Keratinocyte (primary cell): ENCODE data around the gene COL3A1.

Source experiments
- EZH2 ChIP-seq: IDR thresholded peaks from one replicate; pipeline ENCODE4 v1.6.1; 2012; ENCODE audit warnings: inconsistent platforms, mild to moderate bottlenecking, low read length, moderate library complexity
- TF ChIP-seq, protein P1 (sequence below), 3 experiments: IDR thresholded peaks in 1 of 3; conservative IDR thresholded peaks in 1 of 3; optimal IDR thresholded peaks in 1 of 3; 2 replicates in 2 of 3; 3 replicates in 1 of 3; pipeline versions ENCODE3 to v1.5.1; 2011; ENCODE audit warnings: low read length in 3 of 3, mild to moderate bottlenecking in 3 of 3, moderate library complexity in 2 of 3, control low read depth in 1 of 3, inconsistent platforms in 1 of 3; ENCODE audit not compliant: insufficient read depth in 2 of 3; ENCODE audit errors: extremely low read depth in 1 of 3

DNA sequence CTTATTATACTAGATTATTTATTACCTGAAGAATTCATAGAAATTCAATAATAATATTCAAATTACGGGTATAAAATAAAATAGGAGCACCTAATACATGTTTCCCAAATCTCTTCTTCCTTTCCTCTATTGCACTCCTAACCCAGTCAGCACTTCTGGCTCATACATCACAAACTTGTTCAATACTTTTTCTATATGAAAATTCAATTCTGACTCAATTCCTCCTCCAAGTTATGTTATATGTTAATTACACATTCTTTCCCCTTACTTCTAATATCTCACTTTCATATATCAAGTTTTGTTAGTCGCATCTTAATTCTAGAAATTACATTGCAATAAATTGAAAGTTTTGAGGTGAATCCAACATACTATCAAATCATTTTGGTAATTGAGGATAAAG, 17.9 kb upstream of the COL3A1 start:
- no peak for TF ChIP-seq EZH2
- TF ChIP-seq, protein P1, sequence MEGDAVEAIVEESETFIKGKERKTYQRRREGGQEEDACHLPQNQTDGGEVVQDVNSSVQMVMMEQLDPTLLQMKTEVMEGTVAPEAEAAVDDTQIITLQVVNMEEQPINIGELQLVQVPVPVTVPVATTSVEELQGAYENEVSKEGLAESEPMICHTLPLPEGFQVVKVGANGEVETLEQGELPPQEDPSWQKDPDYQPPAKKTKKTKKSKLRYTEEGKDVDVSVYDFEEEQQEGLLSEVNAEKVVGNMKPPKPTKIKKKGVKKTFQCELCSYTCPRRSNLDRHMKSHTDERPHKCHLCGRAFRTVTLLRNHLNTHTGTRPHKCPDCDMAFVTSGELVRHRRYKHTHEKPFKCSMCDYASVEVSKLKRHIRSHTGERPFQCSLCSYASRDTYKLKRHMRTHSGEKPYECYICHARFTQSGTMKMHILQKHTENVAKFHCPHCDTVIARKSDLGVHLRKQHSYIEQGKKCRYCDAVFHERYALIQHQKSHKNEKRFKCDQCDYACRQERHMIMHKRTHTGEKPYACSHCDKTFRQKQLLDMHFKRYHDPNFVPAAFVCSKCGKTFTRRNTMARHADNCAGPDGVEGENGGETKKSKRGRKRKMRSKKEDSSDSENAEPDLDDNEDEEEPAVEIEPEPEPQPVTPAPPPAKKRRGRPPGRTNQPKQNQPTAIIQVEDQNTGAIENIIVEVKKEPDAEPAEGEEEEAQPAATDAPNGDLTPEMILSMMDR (optimal IDR thresholded peaks at IDR 0.05 in 1 of 3, IDR thresholded peaks at IDR 0.05 in 1 of 3, conservative IDR thresholded peaks at IDR 0.05 in 1 of 3; ENCODE audit: extremely low read depth in 1 of 3, insufficient read depth in 2 of 3, low read length in 3 of 3) = no peak
